GM23338 (cell line): ENCODE results near the gene LRRC4. TPM values are rescaled to one million over a fixed set of nuclear protein-coding genes. Genes with fewer than 3 reads are reported as not detected.

Experiments
- ATAC-seq: fragments of 200-7000 bp; cut with Tn5 transposase; 3 replicates; pipeline ENCODE4 v1.9.1; 2020
- DNase-seq: peaks from one replicate; pipeline ENCODE4 v3.0.0-alpha.2; 2015; ENCODE audit warnings: low spot score
- H2AFZ ChIP-seq: fragments of 200-600 bp; sonication (generic); 2 replicates; pipeline ENCODE4 v1.8.0; 2016; ENCODE audit warnings: antibody characterized with exemption, mild to moderate bottlenecking, moderate library complexity
- H3F3A ChIP-seq: fragments of 200-600 bp; sonication (generic); replicated peaks from 2 replicates; pipeline ENCODE4 v1.8.0; 2017; ENCODE audit warnings: antibody characterized with exemption, mixed run types, low read depth
- H3K27ac ChIP-seq: fragments of 200-600 bp; sonication (generic); 2 replicates; pipeline ENCODE4 v1.6.1; 2016; ENCODE audit warnings: low read depth
- H3K27me3 ChIP-seq: fragments of 200-600 bp; sonication (generic); 2 replicates; pipeline ENCODE4 v1.8.0; 2016; ENCODE audit warnings: mild to moderate bottlenecking, mixed run types, moderate library complexity; ENCODE audit not compliant: insufficient read depth
- H3K36me3 ChIP-seq: fragments of 200-600 bp; sonication (generic); 2 replicates; pipeline ENCODE4 v1.8.0; 2016; ENCODE audit warnings: mild to moderate bottlenecking; ENCODE audit not compliant: insufficient read depth
- H3K4me1 ChIP-seq: fragments of 200-600 bp; sonication (generic); 2 replicates; pipeline ENCODE4 v1.8.0; 2016; ENCODE audit warnings: mild to moderate bottlenecking, moderate library complexity; ENCODE audit not compliant: insufficient read depth
- H3K4me2 ChIP-seq: fragments of 200-600 bp; sonication (generic); 2 replicates; pipeline ENCODE4 v1.7.1; 2017; ENCODE audit warnings: mixed run types
- H3K4me3 ChIP-seq: fragments of 200-600 bp; sonication (generic); 2 replicates; pipeline ENCODE4 v1.6.1; 2016; ENCODE audit warnings: mixed run types
- H3K79me2 ChIP-seq: fragments of 200-600 bp; sonication (generic); replicated peaks from 2 replicates; pipeline ENCODE4 v1.8.0; 2017; ENCODE audit warnings: mild to moderate bottlenecking; ENCODE audit not compliant: insufficient read depth
- H3K9me2 ChIP-seq: fragments of 200-600 bp; sonication (generic); 2 replicates; pipeline ENCODE4 v1.8.0; 2017; ENCODE audit not compliant: insufficient read depth
- H4K20me1 ChIP-seq: fragments of 200-600 bp; sonication (generic); replicated peaks from 2 replicates; pipeline ENCODE4 v1.8.0; 2017; ENCODE audit warnings: mild to moderate bottlenecking; ENCODE audit not compliant: insufficient read depth
- H3K27ac Mint-ChIP-seq: 2 replicates; pipeline ENCODE4 v1.8.0; 2020; ENCODE audit warnings: inconsistent platforms, mild to moderate bottlenecking, moderate library complexity, mixed read lengths
- H3K27me3 Mint-ChIP-seq: 3 replicates; pipeline ENCODE4 v1.8.0; 2022; ENCODE audit warnings: low read depth, mild to moderate bottlenecking, moderate library complexity, mixed read lengths, inconsistent platforms; ENCODE audit not compliant: insufficient read depth, poor library complexity
- H3K36me3 Mint-ChIP-seq: 3 replicates; pipeline ENCODE4 v1.8.0; 2021; ENCODE audit warnings: low read depth, mild to moderate bottlenecking, inconsistent platforms, moderate library complexity, mixed read lengths
- H3K4me1 Mint-ChIP-seq: 3 replicates; pipeline ENCODE4 v1.8.0; 2020; ENCODE audit warnings: mild to moderate bottlenecking, inconsistent platforms, mixed read lengths
- H3K4me3 Mint-ChIP-seq: 3 replicates; pipeline ENCODE4 v1.8.0; 2021; ENCODE audit warnings: moderate library complexity, mild to moderate bottlenecking, inconsistent platforms, mixed read lengths
- H3K9me3 Mint-ChIP-seq: 3 replicates; pipeline ENCODE4 v1.8.0; 2020; ENCODE audit warnings: moderate library complexity, mild to moderate bottlenecking, inconsistent platforms, mixed read lengths
- CREB1 ChIP-seq: fragments of 250-450 bp; sonication (Bioruptor Pico); IDR thresholded peaks from 2 replicates; pipeline ENCODE4 v1.5.0; 2020; ENCODE audit warnings: low read depth, mild to moderate bottlenecking, moderate library complexity
- EZH2 ChIP-seq: fragments of 200-600 bp; sonication (generic); IDR thresholded peaks from one replicate; pipeline ENCODE4 v1.8.0; 2017; ENCODE audit warnings: antibody characterized with exemption, mild to moderate bottlenecking, low read depth; ENCODE audit not compliant: unreplicated experiment
- POLR2AphosphoS5 ChIP-seq: IDR thresholded peaks from 2 replicates; pipeline ENCODE4 v1.6.1; 2016; ENCODE audit warnings: antibody characterized with exemption, low read depth
- polyA plus RNA-seq: library from polyadenylated mRNA; unstranded; fragments of >200 nt; fragmentation: Nextera tagmentation; extraction: Ambion mirVana; gene quantifications from 2 replicates; pipeline ENCODE4 v1.2.1, GENCODE V29; 2016
- total RNA-seq: library from RNA; depleted of rRNA; stranded (reverse); fragments of >200 nt; shearing (Covaris generic); gene quantifications from 2 replicates; pipeline ENCODE4 v1.2.3, GENCODE V29; 2014
- TF ChIP-seq, protein P1 (sequence below), 2 experiments: fragments of 200-600 bp in 1 of 2; sonication (generic) in 1 of 2; conservative IDR thresholded peaks; 2 replicates each; pipeline versions ENCODE4 v1.5.1 to v1.6.1; 2016 to 2017; ENCODE audit warnings: antibody characterized with exemption in 2 of 2, low read depth in 2 of 2, mild to moderate bottlenecking in 2 of 2, moderate library complexity in 1 of 2
- TF ChIP-seq, protein P2 (sequence below): IDR thresholded peaks from one replicate; pipeline ENCODE4 v1.6.1; 2018; ENCODE audit warnings: antibody characterized with exemption; ENCODE audit not compliant: unreplicated experiment
- TF ChIP-seq, protein P3 (sequence below): fragments of 250-450 bp; sonication (Bioruptor Pico); IDR thresholded peaks from 2 replicates; pipeline ENCODE4 v1.5.0; 2020; ENCODE audit warnings: mild to moderate bottlenecking, moderate library complexity
- TF ChIP-seq, protein P4 (sequence below): IDR thresholded peaks from 2 replicates; pipeline ENCODE4 v1.6.1; 2016; ENCODE audit warnings: antibody characterized with exemption

LRRC4 gene
- total and polyA plus RNA-seq, 2 experiments from 2014 or later: 1.9 to 5.2 TPM

DNA sequence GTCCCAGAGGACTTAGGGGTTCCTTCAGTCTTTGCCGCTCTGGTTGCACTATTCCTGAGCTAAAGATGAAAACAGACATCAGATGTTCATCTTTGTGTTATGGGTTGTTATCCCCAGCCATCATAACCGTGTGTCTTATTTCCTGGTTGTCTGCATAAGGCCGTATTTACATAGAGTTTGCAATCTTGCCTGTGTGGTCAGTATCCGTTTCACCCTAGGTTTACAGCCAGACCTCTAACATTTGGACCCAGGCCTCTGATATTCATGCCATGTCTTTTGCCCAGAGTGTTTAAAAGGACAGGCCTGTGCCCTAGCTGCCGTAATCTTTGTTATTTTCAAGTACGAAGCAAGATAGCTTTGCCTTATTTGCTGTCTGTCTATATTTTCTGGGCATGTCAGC, 26.6 kb downstream of the LRRC4 start:
- H3K4me3 Mint-ChIP-seq: no peak overlapping the region

More for the DNA sequence above, 26.6 kb downstream of the LRRC4 start:
- Histone ChIP-seq H3F3A (no peaks in the 10 kb centered on the region), H3K9me2 (peaks cover 6% of the 10 kb centered on the region; the same call in 1 of the 2 replicates), H3K36me3 (no peaks in the 10 kb centered on the region; the same call in 1 of the 2 replicates), H3K27me3 (no peaks in the 10 kb centered on the region), H3K4me1 (no peaks in the 10 kb centered on the region), H3K27ac (no peak overlapping the region), H4K20me1 (peaks cover 39% of the 10 kb centered on the region), H3K79me2 (peaks cover 10% of the 10 kb centered on the region; the same call in 1 of the 2 replicates), H3K4me3 (no peak overlapping the region), H3K4me2 (no peak overlapping the region), H2AFZ (no peak overlapping the region)
- Mint-ChIP-seq H3K9me3 (no peaks in the 10 kb centered on the region), H3K36me3 (no peaks in the 10 kb centered on the region), H3K27ac (no peak overlapping the region), H3K27me3 (peaks cover 9% of the 10 kb centered on the region), H3K4me1 (peaks cover 11% of the 10 kb centered on the region; the same call in 2 of the 3 replicates)
- TF ChIP-seq, protein P1, sequence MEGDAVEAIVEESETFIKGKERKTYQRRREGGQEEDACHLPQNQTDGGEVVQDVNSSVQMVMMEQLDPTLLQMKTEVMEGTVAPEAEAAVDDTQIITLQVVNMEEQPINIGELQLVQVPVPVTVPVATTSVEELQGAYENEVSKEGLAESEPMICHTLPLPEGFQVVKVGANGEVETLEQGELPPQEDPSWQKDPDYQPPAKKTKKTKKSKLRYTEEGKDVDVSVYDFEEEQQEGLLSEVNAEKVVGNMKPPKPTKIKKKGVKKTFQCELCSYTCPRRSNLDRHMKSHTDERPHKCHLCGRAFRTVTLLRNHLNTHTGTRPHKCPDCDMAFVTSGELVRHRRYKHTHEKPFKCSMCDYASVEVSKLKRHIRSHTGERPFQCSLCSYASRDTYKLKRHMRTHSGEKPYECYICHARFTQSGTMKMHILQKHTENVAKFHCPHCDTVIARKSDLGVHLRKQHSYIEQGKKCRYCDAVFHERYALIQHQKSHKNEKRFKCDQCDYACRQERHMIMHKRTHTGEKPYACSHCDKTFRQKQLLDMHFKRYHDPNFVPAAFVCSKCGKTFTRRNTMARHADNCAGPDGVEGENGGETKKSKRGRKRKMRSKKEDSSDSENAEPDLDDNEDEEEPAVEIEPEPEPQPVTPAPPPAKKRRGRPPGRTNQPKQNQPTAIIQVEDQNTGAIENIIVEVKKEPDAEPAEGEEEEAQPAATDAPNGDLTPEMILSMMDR (conservative IDR thresholded peaks at IDR 0.05; ENCODE audit: low read depth in 2 of 2): no peak
- TF ChIP-seq POLR2AphosphoS5: no peak
- TF ChIP-seq, protein P2, sequence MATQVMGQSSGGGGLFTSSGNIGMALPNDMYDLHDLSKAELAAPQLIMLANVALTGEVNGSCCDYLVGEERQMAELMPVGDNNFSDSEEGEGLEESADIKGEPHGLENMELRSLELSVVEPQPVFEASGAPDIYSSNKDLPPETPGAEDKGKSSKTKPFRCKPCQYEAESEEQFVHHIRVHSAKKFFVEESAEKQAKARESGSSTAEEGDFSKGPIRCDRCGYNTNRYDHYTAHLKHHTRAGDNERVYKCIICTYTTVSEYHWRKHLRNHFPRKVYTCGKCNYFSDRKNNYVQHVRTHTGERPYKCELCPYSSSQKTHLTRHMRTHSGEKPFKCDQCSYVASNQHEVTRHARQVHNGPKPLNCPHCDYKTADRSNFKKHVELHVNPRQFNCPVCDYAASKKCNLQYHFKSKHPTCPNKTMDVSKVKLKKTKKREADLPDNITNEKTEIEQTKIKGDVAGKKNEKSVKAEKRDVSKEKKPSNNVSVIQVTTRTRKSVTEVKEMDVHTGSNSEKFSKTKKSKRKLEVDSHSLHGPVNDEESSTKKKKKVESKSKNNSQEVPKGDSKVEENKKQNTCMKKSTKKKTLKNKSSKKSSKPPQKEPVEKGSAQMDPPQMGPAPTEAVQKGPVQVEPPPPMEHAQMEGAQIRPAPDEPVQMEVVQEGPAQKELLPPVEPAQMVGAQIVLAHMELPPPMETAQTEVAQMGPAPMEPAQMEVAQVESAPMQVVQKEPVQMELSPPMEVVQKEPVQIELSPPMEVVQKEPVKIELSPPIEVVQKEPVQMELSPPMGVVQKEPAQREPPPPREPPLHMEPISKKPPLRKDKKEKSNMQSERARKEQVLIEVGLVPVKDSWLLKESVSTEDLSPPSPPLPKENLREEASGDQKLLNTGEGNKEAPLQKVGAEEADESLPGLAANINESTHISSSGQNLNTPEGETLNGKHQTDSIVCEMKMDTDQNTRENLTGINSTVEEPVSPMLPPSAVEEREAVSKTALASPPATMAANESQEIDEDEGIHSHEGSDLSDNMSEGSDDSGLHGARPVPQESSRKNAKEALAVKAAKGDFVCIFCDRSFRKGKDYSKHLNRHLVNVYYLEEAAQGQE: no peak
- TF ChIP-seq, protein P3, sequence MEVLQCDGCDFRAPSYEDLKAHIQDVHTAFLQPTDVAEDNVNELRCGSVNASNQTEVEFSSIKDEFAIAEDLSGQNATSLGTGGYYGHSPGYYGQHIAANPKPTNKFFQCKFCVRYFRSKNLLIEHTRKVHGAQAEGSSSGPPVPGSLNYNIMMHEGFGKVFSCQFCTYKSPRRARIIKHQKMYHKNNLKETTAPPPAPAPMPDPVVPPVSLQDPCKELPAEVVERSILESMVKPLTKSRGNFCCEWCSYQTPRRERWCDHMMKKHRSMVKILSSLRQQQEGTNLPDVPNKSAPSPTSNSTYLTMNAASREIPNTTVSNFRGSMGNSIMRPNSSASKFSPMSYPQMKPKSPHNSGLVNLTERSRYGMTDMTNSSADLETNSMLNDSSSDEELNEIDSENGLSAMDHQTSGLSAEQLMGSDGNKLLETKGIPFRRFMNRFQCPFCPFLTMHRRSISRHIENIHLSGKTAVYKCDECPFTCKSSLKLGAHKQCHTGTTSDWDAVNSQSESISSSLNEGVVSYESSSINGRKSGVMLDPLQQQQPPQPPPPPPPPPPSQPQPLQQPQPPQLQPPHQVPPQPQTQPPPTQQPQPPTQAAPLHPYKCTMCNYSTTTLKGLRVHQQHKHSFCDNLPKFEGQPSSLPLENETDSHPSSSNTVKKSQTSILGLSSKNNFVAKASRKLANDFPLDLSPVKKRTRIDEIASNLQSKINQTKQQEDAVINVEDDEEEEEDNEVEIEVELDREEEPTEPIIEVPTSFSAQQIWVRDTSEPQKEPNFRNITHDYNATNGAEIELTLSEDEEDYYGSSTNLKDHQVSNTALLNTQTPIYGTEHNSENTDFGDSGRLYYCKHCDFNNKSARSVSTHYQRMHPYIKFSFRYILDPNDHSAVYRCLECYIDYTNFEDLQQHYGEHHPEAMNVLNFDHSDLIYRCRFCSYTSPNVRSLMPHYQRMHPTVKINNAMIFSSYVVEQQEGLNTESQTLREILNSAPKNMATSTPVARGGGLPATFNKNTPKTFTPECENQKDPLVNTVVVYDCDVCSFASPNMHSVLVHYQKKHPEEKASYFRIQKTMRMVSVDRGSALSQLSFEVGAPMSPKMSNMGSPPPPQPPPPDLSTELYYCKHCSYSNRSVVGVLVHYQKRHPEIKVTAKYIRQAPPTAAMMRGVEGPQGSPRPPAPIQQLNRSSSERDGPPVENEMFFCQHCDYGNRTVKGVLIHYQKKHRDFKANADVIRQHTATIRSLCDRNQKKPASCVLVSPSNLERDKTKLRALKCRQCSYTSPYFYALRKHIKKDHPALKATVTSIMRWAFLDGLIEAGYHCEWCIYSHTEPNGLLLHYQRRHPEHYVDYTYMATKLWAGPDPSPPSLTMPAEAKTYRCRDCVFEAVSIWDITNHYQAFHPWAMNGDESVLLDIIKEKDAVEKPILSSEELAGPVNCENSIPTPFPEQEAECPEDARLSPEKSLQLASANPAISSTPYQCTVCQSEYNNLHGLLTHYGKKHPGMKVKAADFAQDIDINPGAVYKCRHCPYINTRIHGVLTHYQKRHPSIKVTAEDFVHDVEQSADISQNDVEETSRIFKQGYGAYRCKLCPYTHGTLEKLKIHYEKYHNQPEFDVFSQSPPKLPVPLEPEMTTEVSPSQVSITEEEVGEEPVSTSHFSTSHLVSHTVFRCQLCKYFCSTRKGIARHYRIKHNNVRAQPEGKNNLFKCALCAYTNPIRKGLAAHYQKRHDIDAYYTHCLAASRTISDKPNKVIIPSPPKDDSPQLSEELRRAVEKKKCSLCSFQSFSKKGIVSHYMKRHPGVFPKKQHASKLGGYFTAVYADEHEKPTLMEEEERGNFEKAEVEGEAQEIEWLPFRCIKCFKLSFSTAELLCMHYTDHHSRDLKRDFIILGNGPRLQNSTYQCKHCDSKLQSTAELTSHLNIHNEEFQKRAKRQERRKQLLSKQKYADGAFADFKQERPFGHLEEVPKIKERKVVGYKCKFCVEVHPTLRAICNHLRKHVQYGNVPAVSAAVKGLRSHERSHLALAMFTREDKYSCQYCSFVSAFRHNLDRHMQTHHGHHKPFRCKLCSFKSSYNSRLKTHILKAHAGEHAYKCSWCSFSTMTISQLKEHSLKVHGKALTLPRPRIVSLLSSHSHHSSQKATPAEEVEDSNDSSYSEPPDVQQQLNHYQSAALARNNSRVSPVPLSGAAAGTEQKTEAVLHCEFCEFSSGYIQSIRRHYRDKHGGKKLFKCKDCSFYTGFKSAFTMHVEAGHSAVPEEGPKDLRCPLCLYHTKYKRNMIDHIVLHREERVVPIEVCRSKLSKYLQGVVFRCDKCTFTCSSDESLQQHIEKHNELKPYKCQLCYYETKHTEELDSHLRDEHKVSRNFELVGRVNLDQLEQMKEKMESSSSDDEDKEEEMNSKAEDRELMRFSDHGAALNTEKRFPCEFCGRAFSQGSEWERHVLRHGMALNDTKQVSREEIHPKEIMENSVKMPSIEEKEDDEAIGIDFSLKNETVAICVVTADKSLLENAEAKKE (CRISPR knock-in tag): no peak
- no peak for TF ChIP-seq CREB1
- TF ChIP-seq, protein P4, sequence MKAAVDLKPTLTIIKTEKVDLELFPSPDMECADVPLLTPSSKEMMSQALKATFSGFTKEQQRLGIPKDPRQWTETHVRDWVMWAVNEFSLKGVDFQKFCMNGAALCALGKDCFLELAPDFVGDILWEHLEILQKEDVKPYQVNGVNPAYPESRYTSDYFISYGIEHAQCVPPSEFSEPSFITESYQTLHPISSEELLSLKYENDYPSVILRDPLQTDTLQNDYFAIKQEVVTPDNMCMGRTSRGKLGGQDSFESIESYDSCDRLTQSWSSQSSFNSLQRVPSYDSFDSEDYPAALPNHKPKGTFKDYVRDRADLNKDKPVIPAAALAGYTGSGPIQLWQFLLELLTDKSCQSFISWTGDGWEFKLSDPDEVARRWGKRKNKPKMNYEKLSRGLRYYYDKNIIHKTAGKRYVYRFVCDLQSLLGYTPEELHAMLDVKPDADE: no peak
- no peak for TF ChIP-seq EZH2
- DNase-seq (no peak), ATAC-seq (no peak)
